Measurements from ENCODE around the gene PIRT.

Gene PIRT

DNA sequence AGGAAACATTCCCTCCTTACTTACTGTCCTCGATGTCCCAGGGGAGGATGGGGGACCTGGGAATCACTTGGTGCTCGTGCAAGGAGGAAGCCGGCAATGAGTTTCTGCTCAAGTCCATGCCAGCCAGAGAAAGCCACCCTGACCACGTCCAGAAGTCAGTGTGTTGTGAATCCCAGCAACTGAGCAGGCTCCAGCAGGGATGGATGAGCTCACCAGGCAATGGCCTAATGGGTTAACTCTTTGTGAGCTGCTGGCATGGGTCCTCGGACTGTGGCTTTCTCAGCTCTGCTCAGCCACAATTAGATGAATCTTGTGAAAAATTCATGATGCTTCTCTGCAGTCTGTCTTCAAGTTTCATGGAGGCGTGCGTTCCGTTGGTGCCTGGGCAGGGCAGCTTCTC is at the start of gene PIRT:
PIRT (minus strand) TSS at position 167 of the 400 bp plus-strand sequence. CDS start 12,442 bp downstream, outside the sequence.
- Histone ChIP-seq H3K27me3 (no peaks in the 10 kb centered on the region), H3K4me1 (no peaks in the 10 kb centered on the region), H3K36me3 (no peaks in the 10 kb centered on the region), H3K9me3 (no peaks in the 10 kb centered on the region), H3K4me3 (no peak within 1 kb of the TSS), H3K27ac (no peak within 1 kb of the TSS)
- DNase-seq = no peak
- TF ChIP-seq, protein P1, sequence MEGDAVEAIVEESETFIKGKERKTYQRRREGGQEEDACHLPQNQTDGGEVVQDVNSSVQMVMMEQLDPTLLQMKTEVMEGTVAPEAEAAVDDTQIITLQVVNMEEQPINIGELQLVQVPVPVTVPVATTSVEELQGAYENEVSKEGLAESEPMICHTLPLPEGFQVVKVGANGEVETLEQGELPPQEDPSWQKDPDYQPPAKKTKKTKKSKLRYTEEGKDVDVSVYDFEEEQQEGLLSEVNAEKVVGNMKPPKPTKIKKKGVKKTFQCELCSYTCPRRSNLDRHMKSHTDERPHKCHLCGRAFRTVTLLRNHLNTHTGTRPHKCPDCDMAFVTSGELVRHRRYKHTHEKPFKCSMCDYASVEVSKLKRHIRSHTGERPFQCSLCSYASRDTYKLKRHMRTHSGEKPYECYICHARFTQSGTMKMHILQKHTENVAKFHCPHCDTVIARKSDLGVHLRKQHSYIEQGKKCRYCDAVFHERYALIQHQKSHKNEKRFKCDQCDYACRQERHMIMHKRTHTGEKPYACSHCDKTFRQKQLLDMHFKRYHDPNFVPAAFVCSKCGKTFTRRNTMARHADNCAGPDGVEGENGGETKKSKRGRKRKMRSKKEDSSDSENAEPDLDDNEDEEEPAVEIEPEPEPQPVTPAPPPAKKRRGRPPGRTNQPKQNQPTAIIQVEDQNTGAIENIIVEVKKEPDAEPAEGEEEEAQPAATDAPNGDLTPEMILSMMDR (IDR thresholded peaks at IDR 0.05) = no peak
- intact Hi-C loops (cut with DNase I; ENCODE audit: low total_unique reads) = no loop called here

DNA sequence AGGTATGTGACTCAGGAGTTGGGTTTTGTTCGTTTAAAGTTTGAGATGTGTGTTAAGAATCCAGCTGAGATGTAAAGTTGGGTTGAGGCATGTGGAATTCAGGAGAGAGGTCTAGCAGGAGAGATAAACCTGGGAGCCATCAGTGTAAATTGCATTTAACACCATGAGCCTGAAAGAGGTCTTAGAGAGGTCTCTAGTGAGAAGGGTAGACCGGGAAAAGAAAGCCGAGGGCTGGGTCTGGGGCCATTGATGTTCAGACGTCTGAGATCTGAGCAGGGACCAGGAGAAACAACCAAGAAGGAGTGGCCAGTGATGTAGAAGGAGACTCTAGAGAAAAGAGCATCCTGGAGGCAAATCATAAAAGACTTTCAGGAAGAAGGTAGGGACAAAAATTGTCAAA is 44.1 kb upstream of the PIRT start:
- Histone ChIP-seq H3K4me1 (no peaks in the 10 kb centered on the region), H3K36me3 (no peaks in the 10 kb centered on the region), H3K27me3 (no peaks in the 10 kb centered on the region), H3K9me3 (no peaks in the 10 kb centered on the region), H3K4me3 (no peak overlapping the region), H3K27ac (no peak overlapping the region)
- TF ChIP-seq, protein P1 (IDR thresholded peaks at IDR 0.05) = no peak
- DNase-seq = no peak
- intact Hi-C loops (cut with DNase I; ENCODE audit: low total_unique reads) = no loop called here

DNA sequence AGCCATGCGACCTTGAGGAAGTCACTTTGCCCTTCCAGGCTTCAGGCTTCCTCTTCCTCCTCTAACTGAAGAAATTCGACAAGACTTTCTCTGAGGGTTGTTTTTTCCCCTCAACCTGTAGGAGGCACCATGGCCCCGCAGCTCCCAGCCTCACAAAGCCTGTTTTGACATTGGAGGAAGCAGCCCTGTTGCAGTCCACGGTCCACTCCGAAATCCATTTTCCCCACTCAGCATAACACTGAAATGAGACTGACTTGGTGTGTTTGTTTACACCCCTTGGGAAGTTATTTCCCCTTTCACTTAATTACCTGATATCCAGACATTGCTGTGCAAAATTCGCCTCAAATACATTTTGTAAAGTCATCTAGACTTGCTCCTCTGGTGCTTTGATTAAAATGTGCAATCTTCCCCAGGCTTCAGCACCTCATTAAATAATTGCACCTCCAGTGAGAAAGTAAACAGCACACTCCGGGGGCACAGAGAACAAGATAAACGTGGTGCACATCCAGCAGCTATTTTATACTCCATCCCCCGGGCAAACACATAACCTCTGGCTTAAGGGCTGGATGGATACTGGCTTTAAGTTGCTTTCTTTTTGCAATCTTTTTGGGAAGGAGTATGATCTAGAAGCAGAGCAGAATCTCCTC is 41.4 kb upstream of the PIRT start:
- Histone ChIP-seq H3K9me3 (no peaks in the 10 kb centered on the region), H3K4me1 (no peaks in the 10 kb centered on the region), H3K36me3 (no peaks in the 10 kb centered on the region), H3K27ac (no peak overlapping the region), H3K4me3 (no peak overlapping the region), H3K27me3 (no peaks in the 10 kb centered on the region)
- TF ChIP-seq, protein P1 (IDR thresholded peaks at IDR 0.05) = no peak
- intact Hi-C loops (cut with DNase I; ENCODE audit: low total_unique reads) = no loop called here
- DNase-seq = no peak

DNA sequence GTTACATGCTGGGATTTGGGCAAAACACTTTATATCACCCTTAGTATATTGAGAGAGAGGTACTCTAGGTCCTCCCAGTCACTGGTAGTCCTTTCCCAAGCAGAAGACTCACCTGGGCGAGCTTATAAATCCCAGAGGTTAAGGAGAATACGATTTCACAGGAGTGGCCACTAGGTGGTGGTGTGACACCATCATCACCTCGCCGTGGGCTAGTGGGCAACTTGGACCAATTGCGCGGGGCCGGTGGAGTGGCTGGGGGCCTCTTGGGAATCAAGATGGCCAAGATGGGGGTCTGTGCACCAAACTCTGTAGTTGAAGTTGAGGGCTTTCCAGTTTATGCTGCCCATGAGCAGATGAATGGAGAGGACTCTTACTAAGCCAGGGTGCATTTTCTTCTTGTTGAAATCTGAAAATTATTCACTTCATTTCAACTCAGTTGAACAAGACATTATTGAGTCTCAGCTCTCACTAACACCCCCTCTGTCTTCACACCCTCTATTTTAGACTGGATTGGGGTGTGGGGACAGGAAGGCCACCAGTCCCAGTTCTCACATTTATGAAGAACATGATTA is 38.2 kb upstream of the PIRT start:
- TF ChIP-seq, protein P1 (IDR thresholded peaks at IDR 0.05) = peak; percentile 28 to 35
- Histone ChIP-seq H3K27ac (no peak overlapping the region), H3K9me3 (no peaks in the 10 kb centered on the region), H3K27me3 (no peaks in the 10 kb centered on the region), H3K4me3 (no peak overlapping the region), H3K36me3 (no peaks in the 10 kb centered on the region), H3K4me1 (no peaks in the 10 kb centered on the region)
- no peak for DNase-seq
- intact Hi-C loops (cut with DNase I; ENCODE audit: low total_unique reads) = no loop called here

DNA sequence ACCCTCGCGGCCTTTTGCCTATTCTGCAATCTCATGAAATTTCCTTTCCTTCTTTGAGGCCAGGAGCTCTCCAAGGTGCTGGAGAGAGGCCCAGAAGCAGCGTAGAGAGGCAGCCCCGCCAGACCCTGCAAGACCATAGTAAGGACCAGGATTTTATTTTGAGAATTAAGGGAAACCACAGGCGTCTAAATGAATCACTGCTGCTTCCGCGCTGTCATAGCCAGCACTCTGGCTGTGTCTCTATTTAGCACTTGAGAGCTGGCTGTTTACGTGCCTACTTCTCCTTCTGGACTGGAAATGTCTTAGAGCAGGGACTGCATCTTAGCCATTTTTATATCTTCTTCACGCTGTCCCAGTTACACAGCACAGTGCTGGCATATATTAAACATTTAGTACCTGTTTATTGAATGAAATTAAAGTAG is 37.6 kb upstream of the PIRT start:
- H3K27me3 ChIP-seq = no peaks in the 10 kb centered on the region
- H3K36me3 ChIP-seq = no peaks in the 10 kb centered on the region
- TF ChIP-seq, protein P1 (IDR thresholded peaks at IDR 0.05) = no peak
- no peak overlapping the region for H3K4me3 ChIP-seq
- DNase-seq = no peak
- no peaks in the 10 kb centered on the region for H3K4me1 ChIP-seq
- H3K27ac ChIP-seq = no peak overlapping the region
- no peaks in the 10 kb centered on the region for H3K9me3 ChIP-seq
- intact Hi-C loops (cut with DNase I; ENCODE audit: low total_unique reads) = no loop called here

Measured in tibial artery (tissue), 4 donors.